SK-N-MC (cell line): Measurements from ENCODE around the gene CNKSR1.

Experiments
- EZH2 ChIP-seq: fragments of 200-600 bp; sonication (generic); IDR thresholded peaks from one replicate; pipeline ENCODE4 v1.6.1; 2017; ENCODE audit warnings: antibody characterized with exemption
- FOXP2 ChIP-seq: optimal IDR thresholded peaks from 2 replicates; pipeline ENCODE3; 2011; ENCODE audit warnings: mild to moderate bottlenecking, moderate library complexity; ENCODE audit not compliant: insufficient read depth; ENCODE audit errors: extremely low read length, control extremely low read depth
- POLR2AphosphoS5 ChIP-seq: IDR thresholded peaks from 2 replicates; pipeline ENCODE4 v1.6.1; 2012; ENCODE audit warnings: mild to moderate bottlenecking, low read depth, low read length, borderline replicate concordance

GRCh38 chr1:26169198-26169554 is 8.1 kb upstream of the CNKSR1 start:
- TF ChIP-seq POLR2AphosphoS5, result no peak
- TF ChIP-seq EZH2, result no peak
- TF ChIP-seq FOXP2, result no peak
